Thyroid gland (tissue), 4 donors: ENCODE data around the gene CHIC1.

Source experiments
- POLR2A ChIP-seq, 2 donors: fragments of 450-650 bp; IDR thresholded peaks; one replicate each; pipeline ENCODE4 v1.6.1; 2017; ENCODE audit warnings: antibody characterized with exemption in 2 of 2, mild to moderate bottlenecking in 2 of 2, moderate library complexity in 1 of 2
- TF ChIP-seq, protein P1 (sequence below), 6 experiments: fragments of 200-600 bp in 3 of 6; fragments of 450-650 bp in 3 of 6; sonication (generic) in 3 of 6; IDR thresholded peaks; one replicate each; pipeline ENCODE4 v1.5.1; 2016 to 2019; ENCODE audit warnings: antibody characterized with exemption in 6 of 6, mild to moderate bottlenecking in 2 of 6, inconsistent platforms in 1 of 6, moderate library complexity in 1 of 6

GRCh38 chrX:73525928-73526690, 36.9 kb upstream of the CHIC1 start:
- TF ChIP-seq, protein P1, sequence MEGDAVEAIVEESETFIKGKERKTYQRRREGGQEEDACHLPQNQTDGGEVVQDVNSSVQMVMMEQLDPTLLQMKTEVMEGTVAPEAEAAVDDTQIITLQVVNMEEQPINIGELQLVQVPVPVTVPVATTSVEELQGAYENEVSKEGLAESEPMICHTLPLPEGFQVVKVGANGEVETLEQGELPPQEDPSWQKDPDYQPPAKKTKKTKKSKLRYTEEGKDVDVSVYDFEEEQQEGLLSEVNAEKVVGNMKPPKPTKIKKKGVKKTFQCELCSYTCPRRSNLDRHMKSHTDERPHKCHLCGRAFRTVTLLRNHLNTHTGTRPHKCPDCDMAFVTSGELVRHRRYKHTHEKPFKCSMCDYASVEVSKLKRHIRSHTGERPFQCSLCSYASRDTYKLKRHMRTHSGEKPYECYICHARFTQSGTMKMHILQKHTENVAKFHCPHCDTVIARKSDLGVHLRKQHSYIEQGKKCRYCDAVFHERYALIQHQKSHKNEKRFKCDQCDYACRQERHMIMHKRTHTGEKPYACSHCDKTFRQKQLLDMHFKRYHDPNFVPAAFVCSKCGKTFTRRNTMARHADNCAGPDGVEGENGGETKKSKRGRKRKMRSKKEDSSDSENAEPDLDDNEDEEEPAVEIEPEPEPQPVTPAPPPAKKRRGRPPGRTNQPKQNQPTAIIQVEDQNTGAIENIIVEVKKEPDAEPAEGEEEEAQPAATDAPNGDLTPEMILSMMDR (IDR thresholded peaks at IDR 0.05): no peak
- TF ChIP-seq POLR2A (IDR thresholded peaks at IDR 0.05): no peak
